ENCODE results near the gene SELENOS.

GRCh38 chr15:101264911-101265641 lies 12.2 kb downstream of the SELENOS start:
- no peak for TF ChIP-seq POLR2AphosphoS5 (IDR thresholded peaks at IDR 0.05; ENCODE audit: low read depth)
- TF ChIP-seq SPI1 (IDR thresholded peaks at IDR 0.05; ENCODE audit: borderline replicate concordance, low read depth): no peak

All from HL-60 (cell line).